NCI-H82 treated with DMSO at 0.1 percent for 48 hours (cell line): ENCODE results near the gene TMEM222.

Source experiments
- DNase-seq: peaks from one replicate; lab custom pipeline; 2025; ENCODE audit not compliant: unreplicated experiment; lab: John Stamatoyannopoulos, UW

Gene TMEM222

DNA sequence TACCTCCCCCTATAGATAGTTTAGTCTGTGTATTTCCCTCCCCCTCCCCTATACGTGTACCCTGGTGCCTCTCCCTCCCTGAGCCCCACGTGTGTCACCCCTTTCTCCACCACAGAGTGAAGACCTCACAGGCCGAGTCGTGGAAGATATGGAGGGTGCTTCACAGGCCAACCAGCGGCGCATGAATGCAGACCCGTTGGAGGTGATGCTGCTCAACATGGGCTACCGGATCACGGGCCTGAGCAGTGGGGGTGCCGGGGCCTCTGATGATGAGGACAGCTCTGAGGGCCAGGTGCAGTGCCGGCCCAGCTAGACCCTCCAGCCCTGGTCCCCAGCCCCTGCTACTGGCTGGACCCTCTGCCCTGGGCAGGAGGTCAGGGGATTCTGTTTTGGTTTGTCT lies 15.9 kb upstream of the TMEM222 start:
- DNase-seq = no peak

DNA sequence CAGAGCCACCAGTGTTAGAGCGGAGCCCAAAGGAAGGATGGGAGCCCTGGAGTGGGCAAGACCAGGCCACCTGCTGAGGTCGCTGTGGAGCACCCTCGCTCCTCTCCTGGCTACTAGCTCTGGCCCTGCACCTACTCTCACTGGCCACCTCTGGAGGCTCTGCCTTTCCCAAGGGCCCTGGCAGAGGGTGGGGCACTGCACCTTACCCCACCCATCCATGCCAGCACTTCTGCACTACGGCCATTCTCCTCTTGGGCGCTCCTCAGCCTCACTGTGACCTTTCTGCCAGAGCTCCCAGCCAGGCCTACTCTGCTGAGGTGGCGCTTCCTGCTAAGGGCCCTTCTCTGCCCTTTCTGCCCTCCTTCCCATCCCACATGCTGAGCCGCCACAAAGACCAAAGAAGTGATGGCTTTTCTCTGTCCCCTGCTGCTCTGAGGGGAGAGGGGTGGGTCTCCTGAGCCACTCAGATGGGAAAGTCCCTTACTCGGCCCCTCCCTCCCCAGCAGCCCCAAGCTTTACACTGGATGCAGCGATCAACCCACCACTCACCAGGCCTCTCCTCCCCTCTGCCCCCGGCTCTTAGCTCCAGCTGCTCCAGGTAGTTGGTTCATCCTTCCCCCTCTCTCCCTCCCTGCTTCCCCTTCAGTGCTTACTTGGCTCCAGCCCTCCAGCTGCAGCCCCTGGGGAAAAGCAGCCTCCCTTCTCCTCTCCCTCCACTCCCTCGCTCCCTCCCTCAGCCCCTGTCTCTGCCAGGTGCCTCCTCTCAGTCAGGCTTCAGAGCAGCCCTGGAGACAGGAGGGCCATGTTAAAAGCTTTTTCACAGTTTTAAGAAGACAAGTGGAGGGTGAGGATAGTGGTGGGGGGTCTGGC lies 14.8 kb upstream of the TMEM222 start:
- no peak for DNase-seq

DNA sequence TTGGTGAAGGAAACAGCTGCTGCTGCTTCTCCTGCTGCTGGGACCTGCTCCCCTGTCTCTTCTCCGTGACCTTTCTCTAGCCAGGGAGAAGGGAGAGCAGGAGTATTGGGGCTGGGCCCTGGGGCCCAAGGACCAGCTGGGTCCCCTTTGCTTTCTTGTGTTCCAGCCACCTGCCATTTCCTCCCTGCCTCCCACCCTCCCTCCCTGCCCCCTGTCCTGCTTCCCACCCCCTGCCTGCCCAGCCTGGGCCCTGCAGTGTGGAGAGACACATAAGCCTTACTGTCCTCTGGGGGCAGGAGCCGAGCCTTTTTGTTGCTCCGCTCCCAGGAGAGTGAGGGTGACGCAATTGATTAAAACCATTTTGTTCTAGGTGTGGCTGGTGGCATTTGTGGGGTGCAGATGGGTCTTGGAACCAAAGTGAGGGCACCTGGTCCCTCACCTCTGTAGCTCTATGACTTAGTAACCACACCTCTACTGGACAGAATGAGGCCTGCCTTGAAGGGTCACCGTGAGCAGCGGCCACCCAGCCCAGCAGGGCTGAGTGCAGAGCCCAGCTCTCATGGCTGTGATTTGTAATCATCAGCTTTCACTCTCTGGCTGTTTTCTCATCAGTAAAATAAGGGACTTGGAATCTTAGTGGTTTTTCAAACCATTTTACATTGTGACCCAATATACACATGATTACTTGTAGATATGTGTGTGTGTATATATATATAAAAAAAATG lies 13.9 kb upstream of the TMEM222 start:
- DNase-seq = no peak

DNA sequence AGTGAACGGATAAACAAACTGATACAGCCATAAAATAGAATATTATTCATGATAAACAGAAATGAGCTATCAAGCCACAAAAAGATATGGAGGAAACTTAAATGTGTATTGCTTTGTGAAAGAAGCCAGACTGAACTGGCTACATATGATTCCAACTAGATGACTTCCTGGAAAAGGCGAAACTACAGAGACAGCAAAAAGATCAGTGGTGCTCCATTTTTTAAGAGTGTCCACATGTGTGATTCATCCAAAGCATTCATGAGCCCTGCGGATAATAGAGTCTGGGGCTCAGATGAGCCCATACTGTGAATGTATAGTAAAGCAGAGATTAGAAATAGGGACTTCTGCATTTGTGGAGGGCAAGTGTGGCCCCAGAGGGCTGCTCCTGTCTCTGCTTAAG lies 7.8 kb upstream of the TMEM222 start:
- DNase-seq = no peak

DNA sequence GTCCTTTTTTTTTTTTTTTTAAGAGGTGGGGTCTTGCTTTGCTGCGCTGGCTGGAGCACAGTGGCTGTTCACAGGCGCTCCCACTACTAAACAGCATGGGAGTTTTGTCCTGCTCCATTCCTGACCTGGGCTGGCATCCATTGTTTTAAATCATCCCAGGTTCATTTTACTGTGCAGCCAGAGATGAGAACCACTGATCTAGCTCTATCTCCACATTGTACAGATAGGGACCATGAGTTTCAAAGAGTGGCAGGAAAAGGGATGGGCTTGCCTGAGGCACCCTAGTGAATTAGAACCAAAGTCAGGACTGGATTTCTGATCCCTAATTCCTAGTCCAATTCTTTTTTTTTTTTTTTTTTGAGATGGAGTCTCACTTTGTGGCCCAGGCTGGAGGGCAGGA lies 7.2 kb upstream of the TMEM222 start:
- no peak for DNase-seq

DNA sequence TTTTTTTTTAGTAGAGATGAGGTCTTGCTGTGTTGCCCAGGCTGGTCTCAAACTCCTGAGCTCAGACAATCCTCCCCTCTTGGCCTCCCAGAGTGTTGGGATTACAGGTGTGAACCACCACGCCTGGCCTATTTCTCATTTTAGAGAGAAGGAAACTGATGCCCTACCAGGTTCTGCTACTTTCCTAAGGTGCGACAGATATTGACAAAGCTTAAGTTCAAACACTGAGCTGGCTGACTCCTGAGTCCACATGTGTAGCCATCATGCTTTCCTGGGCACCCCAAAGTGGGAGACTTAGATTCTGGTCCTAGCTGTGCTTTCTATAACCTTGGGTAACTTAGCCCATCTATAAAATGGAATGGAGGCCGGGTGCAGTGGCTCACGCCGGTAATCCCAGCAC lies 5.1 kb upstream of the TMEM222 start:
- DNase-seq = no peak

DNA sequence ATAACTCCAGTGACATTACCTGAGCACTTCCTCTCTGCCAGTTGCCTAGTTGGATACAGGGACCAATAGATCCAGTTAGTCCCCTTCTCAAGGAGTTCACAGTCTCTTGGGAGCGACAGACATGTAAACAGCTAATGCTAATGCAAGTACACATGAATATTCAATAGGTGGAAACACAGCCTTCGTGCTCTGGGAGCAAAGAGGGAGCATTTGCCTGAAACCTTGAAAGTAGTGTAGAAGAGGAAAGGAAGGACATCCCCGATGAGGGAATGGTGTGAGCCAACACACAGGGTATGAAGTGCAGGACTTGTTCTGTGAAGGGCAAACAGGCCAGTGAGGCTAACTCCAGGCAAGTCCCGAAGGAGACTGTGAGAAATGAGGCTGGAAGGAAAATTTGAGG lies 3.8 kb upstream of the TMEM222 start:
- peak; percentile 70 for DNase-seq

DNA sequence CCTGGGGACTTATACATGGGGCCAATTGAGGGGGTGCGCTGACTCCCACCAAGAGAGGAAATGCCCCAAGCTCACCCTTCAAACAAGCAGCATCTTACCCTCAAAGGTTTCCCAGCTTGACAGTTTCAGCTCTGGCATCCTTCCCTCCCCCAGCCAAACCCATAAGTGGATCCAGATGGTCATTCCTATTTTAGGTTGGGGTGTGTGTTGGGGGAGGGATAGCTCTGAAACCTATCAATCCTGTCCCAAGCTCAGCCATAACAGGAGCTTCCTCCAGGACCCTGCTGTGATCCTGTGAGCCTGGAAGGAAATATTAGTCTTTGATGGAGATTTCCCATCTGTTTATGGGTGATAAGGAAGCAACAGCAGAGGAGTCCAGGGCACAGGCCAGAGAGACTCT lies 3.4 kb upstream of the TMEM222 start:
- peak; percentile 91 for DNase-seq

DNA sequence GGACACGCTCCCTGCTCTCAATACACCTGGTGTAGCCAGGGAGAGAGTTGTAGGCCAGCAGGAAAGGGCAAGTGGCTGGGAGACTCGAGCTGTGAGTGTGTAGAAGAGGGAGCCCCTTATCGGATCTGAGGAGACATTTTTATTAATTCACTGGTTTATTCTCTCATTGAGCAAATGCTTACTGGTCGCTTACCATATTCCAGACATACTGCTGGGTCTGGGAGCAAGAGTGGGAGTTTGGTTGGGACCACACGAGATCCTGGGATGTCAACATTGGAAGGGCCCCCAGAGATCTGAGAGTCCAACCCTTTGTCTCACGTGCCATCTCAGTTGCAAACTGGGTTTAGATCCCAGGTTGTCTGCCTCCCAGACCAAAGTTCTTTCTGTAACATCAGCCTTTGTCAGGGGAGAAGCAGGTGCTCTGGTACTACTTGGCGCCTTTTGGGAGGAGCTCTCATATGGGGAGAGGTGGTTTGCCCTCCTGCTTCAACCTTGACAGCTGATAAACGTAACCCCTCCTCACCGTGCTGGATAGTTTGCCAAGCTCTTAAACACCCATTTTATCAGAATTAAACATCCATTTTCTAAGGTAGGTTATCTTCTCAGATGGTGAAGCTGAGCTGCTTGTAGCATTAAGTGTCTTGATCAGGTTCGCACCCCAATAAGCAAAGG lies 742 bp downstream of the TMEM222 start:
- no peak for DNase-seq

DNA sequence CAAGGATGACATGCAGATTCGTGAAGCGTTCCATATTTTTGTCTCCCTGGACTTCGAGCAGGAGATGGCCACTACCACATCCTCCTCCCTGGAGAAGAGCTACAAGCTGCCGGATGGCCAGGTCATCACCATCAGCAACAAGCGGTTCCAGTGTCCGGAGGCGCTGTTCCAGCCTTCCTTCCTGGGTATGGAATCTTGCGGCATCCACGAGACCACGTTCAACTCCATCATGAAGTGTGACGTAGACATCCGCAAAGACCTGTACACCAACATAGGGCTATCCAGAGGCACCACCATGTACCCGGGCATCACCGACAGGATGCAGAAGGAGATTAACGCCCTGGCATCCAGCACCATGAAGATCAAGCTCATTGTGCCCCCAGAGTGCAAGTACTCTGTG lies 3.3 kb downstream of the TMEM222 start:
- DNase-seq = no peak

DNA sequence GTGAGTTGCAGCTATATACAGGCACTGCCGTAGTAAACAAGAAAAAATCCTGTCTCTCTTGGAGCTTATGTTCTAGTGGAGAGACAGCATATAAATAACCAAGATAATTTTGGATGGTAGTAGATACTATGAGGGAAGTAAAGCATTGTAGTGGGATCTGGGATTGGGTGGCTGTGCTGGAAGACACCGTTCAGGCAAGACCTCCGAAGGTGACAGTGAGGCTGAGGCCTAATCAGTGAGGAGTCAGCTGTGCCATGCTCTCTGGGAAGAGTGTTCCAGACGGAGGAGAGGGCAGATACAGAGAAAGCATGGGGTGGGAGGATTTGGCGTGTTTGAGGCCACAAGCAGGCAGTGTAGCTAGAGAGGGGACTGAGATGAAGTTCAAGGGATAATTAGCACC lies 6.0 kb downstream of the TMEM222 start:
- no peak for DNase-seq

DNA sequence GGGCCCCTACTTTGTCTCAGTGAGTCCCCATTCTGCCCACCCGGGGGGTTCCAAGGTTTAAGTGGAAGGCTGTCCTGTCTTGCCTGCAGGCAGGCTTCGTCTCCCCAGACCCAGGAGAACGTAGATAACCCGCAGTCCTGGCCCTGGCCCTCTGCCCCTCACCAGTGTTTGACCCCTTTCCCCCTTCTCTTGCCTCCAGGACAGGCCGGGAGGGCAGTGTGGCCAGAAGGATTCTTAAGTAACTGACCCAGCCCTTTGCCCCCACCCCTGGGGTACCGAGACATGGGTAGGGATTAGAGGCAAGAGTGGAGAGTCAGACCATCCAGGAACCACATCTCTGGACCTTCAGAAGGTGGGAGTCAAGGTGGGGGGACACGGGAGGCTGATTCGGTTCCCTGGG lies 8.8 kb downstream of the TMEM222 start:
- no peak for DNase-seq

DNA sequence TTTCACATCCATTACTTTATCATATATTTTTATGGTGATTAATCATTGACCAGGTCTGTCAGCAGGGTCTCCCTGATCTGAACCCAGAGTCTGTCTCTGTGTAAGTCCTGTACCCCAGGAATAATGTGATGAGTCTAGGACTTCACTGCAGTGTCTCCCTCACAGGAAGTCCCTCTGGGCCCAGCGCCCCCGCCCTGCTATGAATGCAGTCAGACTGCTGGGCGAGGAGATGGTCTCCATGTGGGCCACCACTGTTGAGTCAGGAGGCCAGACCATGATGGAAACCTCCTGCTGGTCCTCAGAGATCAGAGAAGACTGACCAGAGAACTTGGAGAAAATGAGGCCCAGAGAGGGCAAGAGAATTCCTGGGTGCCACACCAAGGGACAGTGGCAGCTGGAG lies 9.5 kb downstream of the TMEM222 start:
- DNase-seq = no peak

DNA sequence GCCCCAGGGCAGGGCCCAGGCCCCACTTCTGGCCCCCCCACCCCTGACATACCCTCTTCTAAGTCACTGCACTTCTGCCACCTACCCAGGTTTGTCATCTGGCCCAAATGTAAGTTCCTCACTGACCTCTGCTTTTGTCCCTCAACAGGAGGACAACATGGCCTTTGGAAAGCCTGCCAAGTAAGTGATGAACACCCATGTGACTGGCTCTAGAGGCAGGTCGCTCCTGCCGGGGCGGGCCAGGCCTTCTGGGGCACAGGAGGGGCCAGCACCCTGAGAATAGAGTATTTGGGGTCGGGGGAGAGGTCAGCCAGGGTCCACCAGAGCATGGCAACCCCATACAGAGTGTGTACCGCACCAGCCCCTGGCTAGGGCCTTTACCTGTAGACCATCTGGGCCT lies 10.0 kb downstream of the TMEM222 start:
- no peak for DNase-seq

DNA sequence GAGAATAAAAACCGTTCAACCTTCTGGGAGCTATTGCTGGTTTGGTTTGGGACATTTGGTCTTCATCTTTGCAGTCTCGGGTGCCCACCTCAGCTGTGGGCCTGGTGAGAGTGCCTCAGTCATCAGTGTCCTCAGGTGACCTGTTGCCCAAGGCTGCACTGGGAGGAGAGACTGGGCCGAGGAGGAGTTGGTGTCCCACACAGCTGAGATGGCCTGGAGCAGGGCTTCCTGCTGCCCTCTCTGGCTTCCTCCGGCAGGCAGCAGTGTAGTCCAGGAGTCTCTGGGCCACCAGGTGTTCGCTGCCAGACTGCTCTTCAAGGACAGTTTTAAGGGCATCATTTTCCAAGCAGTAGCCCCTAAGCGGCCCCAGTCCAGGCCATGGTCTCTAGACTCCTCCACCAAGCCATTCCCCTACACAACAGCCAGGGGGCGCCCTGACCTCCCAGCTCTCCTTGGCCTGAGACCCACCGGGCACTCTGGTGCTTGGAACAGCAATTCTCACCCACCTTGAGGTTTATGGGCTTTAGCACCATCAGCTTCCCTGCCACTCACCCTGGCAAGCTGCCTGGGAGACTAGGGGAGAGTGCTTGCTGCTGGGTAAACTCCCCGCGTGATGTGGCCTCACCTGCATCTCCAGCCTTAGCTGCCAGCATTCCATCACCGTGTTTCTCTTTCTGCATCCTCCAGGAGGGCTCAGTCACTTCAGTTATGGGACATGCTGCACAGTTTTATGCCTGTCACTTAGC lies 10.7 kb downstream of the TMEM222 start:
- DNase-seq = peak; percentile 15

DNA sequence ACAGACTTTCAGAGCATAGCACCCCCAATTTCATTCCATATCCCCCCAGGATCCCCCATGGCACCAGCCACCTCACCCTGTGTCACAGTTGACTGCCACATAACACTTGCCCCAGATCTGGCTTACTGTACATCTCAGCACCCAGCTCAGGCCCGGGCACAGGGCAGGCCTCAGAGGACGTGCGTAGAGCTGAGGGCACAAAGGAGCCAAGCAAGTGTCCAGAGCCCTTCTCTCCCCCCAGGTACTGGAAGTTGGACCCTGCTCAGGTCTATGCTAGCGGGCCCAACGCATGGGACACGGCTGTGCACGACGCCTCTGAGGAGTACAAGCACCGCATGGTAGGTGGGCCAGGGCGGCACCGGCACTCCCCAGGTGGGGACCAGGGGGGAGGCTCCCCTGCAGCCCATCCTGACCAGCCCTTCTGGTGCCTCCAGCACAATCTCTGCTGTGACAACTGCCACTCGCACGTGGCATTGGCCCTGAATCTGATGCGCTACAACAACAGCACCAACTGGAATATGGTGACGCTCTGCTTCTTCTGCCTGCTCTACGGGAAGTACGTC lies 11.8 kb downstream of the TMEM222 start:
- no peak for DNase-seq

DNA sequence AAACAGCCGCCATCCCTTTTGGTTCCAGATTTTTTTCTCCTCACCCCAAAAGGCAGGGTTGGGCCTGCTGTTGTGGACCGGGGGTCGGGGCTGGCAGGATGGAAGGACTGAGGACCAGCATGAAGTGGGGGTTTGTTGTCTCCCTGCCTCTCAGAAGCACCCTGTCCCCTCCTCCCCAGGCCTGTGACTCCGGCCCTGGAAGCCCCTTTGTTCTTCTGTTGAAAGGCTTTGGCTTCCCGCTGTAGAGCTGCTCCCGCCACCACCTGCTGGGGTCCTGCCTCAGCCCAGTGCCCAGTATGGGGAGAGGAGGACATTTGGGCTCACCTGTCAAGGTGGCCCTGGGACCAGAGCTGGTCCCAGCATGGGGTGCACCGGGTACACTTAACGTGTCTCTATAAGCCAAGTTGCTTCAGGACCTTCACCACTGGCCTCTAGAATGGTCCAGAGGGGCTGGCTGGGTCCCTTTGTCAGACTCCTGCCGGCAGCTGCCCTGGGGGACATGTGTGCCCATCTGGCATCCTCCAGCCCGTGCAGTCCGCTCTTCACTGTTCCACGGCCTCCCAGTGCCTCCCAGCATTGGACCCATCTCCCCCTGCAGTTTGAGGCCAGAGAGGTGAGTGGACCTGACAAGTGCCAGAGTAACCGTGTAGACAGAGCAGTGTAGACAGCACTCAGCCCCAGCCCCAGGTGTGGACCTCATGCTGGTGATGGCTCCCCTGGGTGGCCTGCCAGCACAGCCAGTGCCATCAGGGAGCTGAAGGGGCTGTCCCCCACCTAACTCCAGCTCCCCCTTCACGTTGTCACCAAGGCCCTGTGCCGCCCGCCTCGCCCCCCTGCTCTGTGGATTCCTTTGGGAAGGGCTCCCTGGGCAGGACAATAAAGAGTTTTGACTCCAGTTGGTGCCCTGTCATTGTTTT lies 13.8 kb downstream of the TMEM222 start:
- no peak for DNase-seq

DNA sequence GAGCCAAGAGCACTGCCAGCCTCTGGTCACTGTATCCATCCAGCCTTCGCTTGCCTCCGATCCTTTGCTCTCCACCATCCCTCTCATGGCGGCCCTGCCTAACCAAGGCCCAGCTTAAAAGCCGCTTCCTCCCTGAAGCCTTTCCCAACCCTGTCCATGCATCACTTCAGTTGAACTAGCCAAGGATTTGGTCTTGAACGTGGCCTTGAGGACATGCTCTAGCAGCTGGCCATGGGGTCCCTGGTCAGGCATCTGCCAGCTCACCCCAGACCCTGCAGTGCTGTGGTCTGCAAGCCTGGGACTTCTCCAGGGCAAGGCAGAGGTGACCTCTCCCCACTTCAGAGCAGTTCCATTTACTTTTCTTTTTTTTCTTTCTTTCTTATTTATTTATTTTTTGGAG lies 14.8 kb downstream of the TMEM222 start:
- DNase-seq = no peak

DNA sequence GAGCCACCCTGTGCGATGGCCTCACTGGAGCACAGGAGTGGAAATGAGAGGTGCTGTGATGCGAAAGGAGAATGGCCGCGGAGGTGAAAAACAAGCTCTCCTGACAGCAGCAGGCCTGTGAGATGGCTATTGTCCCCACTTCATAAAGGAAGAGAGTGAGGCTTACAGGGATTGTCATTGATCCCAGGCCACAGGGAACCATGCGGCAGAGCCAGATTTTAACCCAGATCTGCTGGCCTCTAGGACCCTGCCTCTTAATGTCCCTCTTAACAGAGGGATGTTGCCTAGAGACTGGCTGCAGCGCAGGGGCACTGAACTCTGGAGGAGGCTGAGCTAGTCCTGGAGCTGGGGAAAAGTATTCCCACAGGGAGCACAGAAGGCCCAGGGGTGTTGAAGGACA lies 16.8 kb downstream of the TMEM222 start:
- no peak for DNase-seq

DNA sequence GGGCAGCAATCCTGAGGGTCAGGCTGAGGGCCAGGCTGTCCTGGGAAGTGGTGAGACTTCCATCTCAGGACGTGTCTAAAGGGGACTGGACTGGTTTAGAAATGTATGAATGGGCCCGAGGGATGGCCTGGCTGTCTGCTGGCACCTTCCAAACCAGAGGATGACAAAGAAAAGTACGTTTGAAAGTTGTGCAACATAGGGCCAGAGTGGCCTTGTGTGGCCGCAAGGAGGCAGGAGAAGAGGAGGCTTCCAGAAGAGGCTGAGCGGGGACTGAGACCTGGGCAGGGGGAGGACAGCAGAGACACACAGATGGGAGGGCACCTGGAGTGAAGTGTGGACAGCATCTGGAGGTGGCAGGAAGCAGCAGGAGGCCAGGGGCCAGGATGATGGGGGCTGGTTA lies 17.2 kb downstream of the TMEM222 start:
- no peak for DNase-seq
